ENCODE results near the gene STK4. TPM values are rescaled to one million over a fixed set of nuclear protein-coding genes. Genes with fewer than 3 reads are reported as not detected.

STK4 gene
- total and polyA plus RNA-seq, 4 donors = 5.4 to 41.0 (median 24.9) TPM

DNA sequence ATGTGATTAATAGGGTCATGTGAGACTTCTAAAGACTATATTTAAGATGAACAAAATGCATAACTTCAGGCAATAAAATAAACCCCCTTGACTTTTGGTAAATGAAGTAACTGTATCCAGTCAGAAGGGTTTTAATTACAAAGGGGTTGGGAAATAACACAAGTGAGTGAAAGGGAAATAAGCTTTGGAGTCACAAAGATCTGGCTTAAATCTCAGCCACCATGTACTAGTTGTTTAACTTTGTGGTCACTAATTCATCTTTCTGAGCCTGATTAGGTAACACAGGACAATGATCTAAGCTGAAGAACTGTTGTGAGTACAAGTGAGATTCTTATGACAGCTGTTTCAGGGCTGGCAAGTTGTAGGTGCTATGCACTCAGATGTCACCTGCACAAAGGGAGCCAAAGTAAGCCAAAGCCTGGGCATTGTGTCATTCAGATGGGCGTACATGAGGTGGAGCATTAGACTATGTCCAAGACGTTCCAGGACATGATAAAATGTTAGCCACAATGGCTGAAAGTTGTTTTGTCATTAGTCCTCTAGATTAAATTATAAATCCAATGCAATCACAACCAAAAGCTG lies 19.9 kb upstream of the STK4 start:
- H3K9me3 ChIP-seq (ENCODE audit: control insufficient read depth, low read length) = no peaks in the 10 kb centered on the region
- no peak overlapping the region for H3K27ac ChIP-seq (ENCODE audit: low read depth in 1 of 2, low read length in 2 of 2)
- H3K4me1 ChIP-seq (ENCODE audit: control insufficient read depth in 1 of 2, insufficient read depth in 2 of 2, low read length in 2 of 2) = no peaks in the 10 kb centered on the region
- no peak overlapping the region for H3K4me3 ChIP-seq (ENCODE audit: low read length in 2 of 2)
- ATAC-seq (ENCODE audit: low FRiP score) = no peak
- H3K27me3 ChIP-seq (ENCODE audit: control insufficient read depth in 1 of 2, insufficient read depth in 2 of 2, low read length in 1 of 2) = no peaks in the 10 kb centered on the region
- intact Hi-C loops (cut with DNase I) = no loop called here
- DNase-seq = no peak
- H3K36me3 ChIP-seq (ENCODE audit: control insufficient read depth in 1 of 2, insufficient read depth in 2 of 2, low read length in 1 of 2) = peaks cover 5 to 25% of the 10 kb centered on the region in 2 donors
- WGBS, 2 donors = 76 to 85% methylated on average over 2 of the region's 2 CpGs

- no peak overlapping the region for H3K27ac ChIP-seq (ENCODE audit: low read depth in 1 of 2, low read length in 2 of 2)
- ATAC-seq (ENCODE audit: low FRiP score) (no peak), DNase-seq (no peak)
- no peaks in the 10 kb centered on the region for H3K9me3 ChIP-seq (ENCODE audit: control insufficient read depth, low read length)
- no peaks in the 10 kb centered on the region for H3K4me1 ChIP-seq (ENCODE audit: control insufficient read depth in 1 of 2, insufficient read depth in 2 of 2, low read length in 2 of 2)
- intact Hi-C loops (cut with DNase I) = no loop called here
- no peak overlapping the region for H3K4me3 ChIP-seq (ENCODE audit: low read length in 2 of 2)
- H3K27me3 ChIP-seq (ENCODE audit: control insufficient read depth in 1 of 2, insufficient read depth in 2 of 2, low read length in 1 of 2) = no peaks in the 10 kb centered on the region
- 91% methylated on average over 5 of the region's 5 CpGs for WGBS, 2 donors
- peaks cover 9 to 19% of the 10 kb centered on the region in 2 donors for H3K36me3 ChIP-seq (ENCODE audit: control insufficient read depth in 1 of 2, insufficient read depth in 2 of 2, low read length in 1 of 2)
Measured at GRCh38 chr20:44948107-44948506, 18.2 kb upstream of the STK4 start.

- no peaks in the 10 kb centered on the region for H3K9me3 ChIP-seq (ENCODE audit: control insufficient read depth, low read length)
- intact Hi-C loops (cut with DNase I) = no loop called here
- H3K36me3 ChIP-seq (ENCODE audit: control insufficient read depth in 1 of 2, insufficient read depth in 2 of 2, low read length in 1 of 2) = peaks cover 10 to 15% of the 10 kb centered on the region in 2 donors
- DNase-seq (no peak), ATAC-seq (ENCODE audit: low FRiP score) (no peak)
- WGBS, 2 donors = 82 to 83% methylated on average over 2 of the region's 2 CpGs
- H3K4me1 ChIP-seq (ENCODE audit: control insufficient read depth in 1 of 2, insufficient read depth in 2 of 2, low read length in 2 of 2) = no peaks in the 10 kb centered on the region
- no peaks in the 10 kb centered on the region for H3K27me3 ChIP-seq (ENCODE audit: control insufficient read depth in 1 of 2, insufficient read depth in 2 of 2, low read length in 1 of 2)
- no peak overlapping the region for H3K27ac ChIP-seq (ENCODE audit: low read depth in 1 of 2, low read length in 2 of 2)
- H3K4me3 ChIP-seq (ENCODE audit: low read length in 2 of 2) = no peak overlapping the region
Measured at GRCh38 chr20:44948513-44948912, 17.8 kb upstream of the STK4 start.

DNA sequence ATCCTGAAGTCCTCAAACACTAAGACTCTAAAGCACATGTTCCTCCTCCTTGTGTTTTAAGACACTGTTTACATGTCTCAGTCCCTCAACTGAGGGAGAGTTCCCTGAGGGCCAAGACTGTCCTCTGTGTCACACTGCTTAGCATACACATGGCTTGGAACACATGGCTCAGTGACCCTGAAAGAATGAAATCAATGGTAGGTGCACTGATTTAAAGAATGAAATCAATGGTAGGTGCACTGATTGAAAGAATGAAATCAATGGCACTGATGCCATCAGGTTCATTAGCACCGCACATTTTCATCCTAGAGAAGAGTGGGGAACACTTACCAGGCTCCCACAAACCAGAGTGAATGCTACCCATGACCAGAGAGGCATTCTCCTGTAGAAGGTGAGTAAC lies 15.9 kb upstream of the STK4 start:
- Histone ChIP-seq H3K27ac (ENCODE audit: low read depth in 1 of 2, low read length in 2 of 2) (no peak overlapping the region), H3K27me3 (ENCODE audit: control insufficient read depth in 1 of 2, insufficient read depth in 2 of 2, low read length in 1 of 2) (no peaks in the 10 kb centered on the region), H3K4me3 (ENCODE audit: low read length in 2 of 2) (no peak overlapping the region), H3K4me1 (ENCODE audit: control insufficient read depth in 1 of 2, insufficient read depth in 2 of 2, low read length in 2 of 2) (no peaks in the 10 kb centered on the region), H3K9me3 (ENCODE audit: control insufficient read depth, low read length) (no peaks in the 10 kb centered on the region), H3K36me3 (ENCODE audit: control insufficient read depth in 1 of 2, insufficient read depth in 2 of 2, low read length in 1 of 2) (peaks cover 10 to 18% of the 10 kb centered on the region in 2 donors)
- ATAC-seq (ENCODE audit: low FRiP score) (no peak), DNase-seq (no peak)
- intact Hi-C loops (cut with DNase I) = no loop called here
- 97 to 100% methylated on average over 1 of the region's 1 CpG for WGBS, 2 donors

- 96 to 100% methylated on average over 1 of the region's 1 CpG for WGBS, 2 donors
- H3K27ac ChIP-seq (ENCODE audit: low read depth in 1 of 2, low read length in 2 of 2) = no peak overlapping the region
- intact Hi-C loops (cut with DNase I) = no loop called here
- peaks cover 10 to 19% of the 10 kb centered on the region in 2 donors for H3K36me3 ChIP-seq (ENCODE audit: control insufficient read depth in 1 of 2, insufficient read depth in 2 of 2, low read length in 1 of 2)
- ATAC-seq (ENCODE audit: low FRiP score) (no peak), DNase-seq (no peak)
- H3K4me3 ChIP-seq (ENCODE audit: low read length in 2 of 2) = no peak overlapping the region
- H3K4me1 ChIP-seq (ENCODE audit: control insufficient read depth in 1 of 2, insufficient read depth in 2 of 2, low read length in 2 of 2) = no peaks in the 10 kb centered on the region
- no peaks in the 10 kb centered on the region for H3K27me3 ChIP-seq (ENCODE audit: control insufficient read depth in 1 of 2, insufficient read depth in 2 of 2, low read length in 1 of 2)
- H3K9me3 ChIP-seq (ENCODE audit: control insufficient read depth, low read length) = no peaks in the 10 kb centered on the region
Measured at GRCh38 chr20:44952731-44953130, 13.6 kb upstream of the STK4 start.

DNA sequence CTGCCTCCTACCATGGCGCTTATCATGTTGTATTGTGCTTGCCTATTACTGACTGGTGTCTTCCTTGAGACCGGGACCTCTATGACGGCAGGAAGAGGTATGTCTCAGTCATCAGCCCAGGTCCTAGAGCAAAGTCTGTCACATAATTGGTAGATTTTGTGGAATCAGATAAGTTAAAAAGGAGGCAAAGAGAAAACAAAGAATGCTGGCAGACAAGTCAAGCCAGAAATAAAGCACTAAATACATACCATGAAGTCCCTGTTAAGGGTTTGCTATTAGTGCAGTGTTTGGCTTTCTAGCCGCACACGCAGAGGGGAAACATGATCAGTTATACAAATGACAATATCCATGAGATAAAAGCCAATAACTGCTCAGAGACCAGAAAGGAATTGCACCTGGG lies 12.1 kb upstream of the STK4 start:
- no peak overlapping the region for H3K4me3 ChIP-seq (ENCODE audit: low read length in 2 of 2)
- 98% methylated on average over 5 of the region's 5 CpGs for WGBS, 2 donors
- intact Hi-C loops (cut with DNase I) = no loop called here
- H3K4me1 ChIP-seq (ENCODE audit: control insufficient read depth in 1 of 2, insufficient read depth in 2 of 2, low read length in 2 of 2) = no peaks in the 10 kb centered on the region
- no peaks in the 10 kb centered on the region for H3K27me3 ChIP-seq (ENCODE audit: control insufficient read depth in 1 of 2, insufficient read depth in 2 of 2, low read length in 1 of 2)
- H3K27ac ChIP-seq (ENCODE audit: low read depth in 1 of 2, low read length in 2 of 2) = no peak overlapping the region
- peaks cover 10 to 17% of the 10 kb centered on the region in 2 donors for H3K36me3 ChIP-seq (ENCODE audit: control insufficient read depth in 1 of 2, insufficient read depth in 2 of 2, low read length in 1 of 2)
- H3K9me3 ChIP-seq (ENCODE audit: control insufficient read depth, low read length) = no peaks in the 10 kb centered on the region
- DNase-seq (no peak), ATAC-seq (ENCODE audit: low FRiP score) (no peak)

DNA sequence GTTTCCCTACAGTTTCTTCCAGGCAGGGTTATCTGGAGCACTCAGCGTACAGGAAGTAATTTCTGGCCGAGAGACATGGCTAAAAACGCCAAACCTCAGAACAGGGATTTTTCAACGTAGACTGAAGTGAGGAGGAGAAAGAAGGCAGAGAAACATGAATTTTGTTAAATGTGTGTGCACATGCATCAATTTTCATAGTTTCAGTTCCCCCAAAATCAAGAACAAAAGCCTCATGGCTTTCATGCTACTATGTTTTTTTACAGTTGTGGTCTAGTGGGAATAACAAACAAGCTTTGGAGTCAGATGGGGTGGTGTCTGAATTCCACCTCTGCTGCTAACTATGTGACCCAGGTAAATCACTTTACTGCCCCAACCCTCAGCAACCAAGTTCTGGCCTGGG lies 11.0 kb upstream of the STK4 start:
- ATAC-seq (ENCODE audit: low FRiP score) (no peak), DNase-seq (no peak)
- Histone ChIP-seq H3K27ac (ENCODE audit: low read depth in 1 of 2, low read length in 2 of 2) (no peak overlapping the region), H3K27me3 (ENCODE audit: control insufficient read depth in 1 of 2, insufficient read depth in 2 of 2, low read length in 1 of 2) (no peaks in the 10 kb centered on the region), H3K36me3 (ENCODE audit: control insufficient read depth in 1 of 2, insufficient read depth in 2 of 2, low read length in 1 of 2) (peaks cover 10 to 12% of the 10 kb centered on the region in 2 donors), H3K4me3 (ENCODE audit: low read length in 2 of 2) (no peak overlapping the region), H3K4me1 (ENCODE audit: control insufficient read depth in 1 of 2, insufficient read depth in 2 of 2, low read length in 2 of 2) (no peaks in the 10 kb centered on the region), H3K9me3 (ENCODE audit: control insufficient read depth, low read length) (no peaks in the 10 kb centered on the region)
- 70 to 71% methylated on average over 4 of the region's 4 CpGs for WGBS, 2 donors
- intact Hi-C loops (cut with DNase I) = loop anchor here in 1 of 2 donors (5.0 kb wide), 1 partner anchor 68 kb away; the partner anchor contains the start of gene YWHAB

- Histone ChIP-seq H3K27me3 (ENCODE audit: control insufficient read depth in 1 of 2, insufficient read depth in 2 of 2, low read length in 1 of 2) (no peaks in the 10 kb centered on the region), H3K9me3 (ENCODE audit: control insufficient read depth, low read length) (no peaks in the 10 kb centered on the region), H3K27ac (ENCODE audit: low read depth in 1 of 2, low read length in 2 of 2) (no peak overlapping the region), H3K4me3 (ENCODE audit: low read length in 2 of 2) (no peak overlapping the region), H3K4me1 (ENCODE audit: control insufficient read depth in 1 of 2, insufficient read depth in 2 of 2, low read length in 2 of 2) (no peaks in the 10 kb centered on the region), H3K36me3 (ENCODE audit: control insufficient read depth in 1 of 2, insufficient read depth in 2 of 2, low read length in 1 of 2) (peaks cover 5 to 6% of the 10 kb centered on the region in 2 donors)
- ATAC-seq (ENCODE audit: low FRiP score) (no peak), DNase-seq (no peak)
- intact Hi-C loops (cut with DNase I) = loop anchor here in 1 of 2 donors (5.0 kb wide), 1 partner anchor 69 kb away; the partner anchor contains the start of gene YWHAB
- WGBS, 2 donors = 89 to 94% methylated on average over 3 of the region's 3 CpGs
Measured at GRCh38 chr20:44956410-44956809, 9.9 kb upstream of the STK4 start.

- H3K36me3 ChIP-seq (ENCODE audit: control insufficient read depth in 1 of 2, insufficient read depth in 2 of 2, low read length in 1 of 2) = peaks cover 0 to 6% of the 10 kb centered on the region in 2 donors
- H3K27me3 ChIP-seq (ENCODE audit: control insufficient read depth in 1 of 2, insufficient read depth in 2 of 2, low read length in 1 of 2) = no peaks in the 10 kb centered on the region
- H3K27ac ChIP-seq (ENCODE audit: low read depth in 1 of 2, low read length in 2 of 2) = no peak overlapping the region
- intact Hi-C loops (cut with DNase I) = loop anchor here in 1 of 2 donors (5.0 kb wide), 1 partner anchor 71 kb away; the partner anchor contains the start of gene YWHAB
- no peaks in the 10 kb centered on the region for H3K4me1 ChIP-seq (ENCODE audit: control insufficient read depth in 1 of 2, insufficient read depth in 2 of 2, low read length in 2 of 2)
- WGBS, 2 donors = 86 to 90% methylated on average over 8 of the region's 8 CpGs
- H3K4me3 ChIP-seq (ENCODE audit: low read length in 2 of 2) = no peak overlapping the region
- DNase-seq (no peak), ATAC-seq (ENCODE audit: low FRiP score) (no peak)
- no peaks in the 10 kb centered on the region for H3K9me3 ChIP-seq (ENCODE audit: control insufficient read depth, low read length)
Measured at GRCh38 chr20:44958276-44958675, 8.0 kb upstream of the STK4 start.
